OCI-LY1 (cell line): ENCODE data around the gene STRBP.
"Not testable (repeated sequence)": the region's sequence is repeated elsewhere in the genome, so short reads cannot be mapped to it uniquely, and the experiment has no call there.

Experiments
- H2AFZ ChIP-seq: fragments of 200-600 bp; sonication (generic), shearing (Covaris generic); 2 replicates; pipeline ENCODE4 v1.6.0; 2014; ENCODE audit warnings: antibody characterized with exemption, mild to moderate bottlenecking, low read length
- H3F3A ChIP-seq: fragments of 200-600 bp; sonication (generic), shearing (Covaris generic); 2 replicates; pipeline ENCODE4 v1.6.0; 2014; ENCODE audit warnings: mild to moderate bottlenecking, antibody characterized with exemption, low read length, moderate library complexity; ENCODE audit not compliant: insufficient read depth
- H3K27ac ChIP-seq: fragments of 200-600 bp; sonication (generic); 2 replicates; pipeline ENCODE4 v1.5.1; 2014; ENCODE audit warnings: low read length, mixed run types, mild to moderate bottlenecking, low read depth; ENCODE audit not compliant: poor library complexity, severe bottlenecking
- H3K27me3 ChIP-seq: fragments of 200-600 bp; sonication (generic); 2 replicates; pipeline ENCODE4 v1.6.0; 2014; ENCODE audit warnings: antibody characterized with exemption, mild to moderate bottlenecking, low read length, moderate library complexity; ENCODE audit not compliant: insufficient read depth
- H3K36me3 ChIP-seq: fragments of 200-600 bp; sonication (generic); 2 replicates; pipeline ENCODE4 v1.6.1; 2014; ENCODE audit warnings: mild to moderate bottlenecking, antibody characterized with exemption, low read length, moderate library complexity, mixed read lengths; ENCODE audit not compliant: insufficient read depth
- H3K4me1 ChIP-seq: fragments of 200-600 bp; sonication (generic); 2 replicates; pipeline ENCODE4 v1.5.1; 2014; ENCODE audit warnings: mild to moderate bottlenecking, low read length, moderate library complexity; ENCODE audit not compliant: insufficient read depth, severe bottlenecking
- H3K4me2 ChIP-seq: fragments of 200-600 bp; sonication (generic), shearing (Covaris generic); 2 replicates; pipeline ENCODE4 v1.6.1; 2014; ENCODE audit warnings: low read length
- H3K4me3 ChIP-seq: fragments of 200-600 bp; sonication (generic); 2 replicates; pipeline ENCODE4 v1.5.1; 2014; ENCODE audit warnings: low read length, low read depth, mild to moderate bottlenecking, mixed read lengths; ENCODE audit not compliant: poor library complexity, severe bottlenecking
- H3K79me2 ChIP-seq: fragments of 200-600 bp; shearing (Covaris generic); 2 replicates; pipeline ENCODE4 v1.6.1; 2016; ENCODE audit warnings: mixed run types, low read length, mixed read lengths; ENCODE audit not compliant: insufficient read depth
- H3K9ac ChIP-seq: fragments of 200-600 bp; sonication (generic), shearing (Covaris generic); 2 replicates; pipeline ENCODE4 v1.6.1; 2014; ENCODE audit warnings: mild to moderate bottlenecking, low read length, mixed read lengths
- H3K9me2 ChIP-seq: fragments of 200-600 bp; sonication (generic), shearing (Covaris generic); 2 replicates; pipeline ENCODE4 v1.6.1; 2014; ENCODE audit warnings: low read depth, mild to moderate bottlenecking, low read length, mixed read lengths
- H3K9me3 ChIP-seq: fragments of 200-600 bp; shearing (Covaris generic); 2 replicates; pipeline ENCODE4 v1.6.1; 2014; ENCODE audit warnings: low read length, mixed read lengths
- H4K20me1 ChIP-seq: fragments of 200-600 bp; sonication (generic), shearing (Covaris generic); 2 replicates; pipeline ENCODE4 v1.6.0; 2016; ENCODE audit warnings: mild to moderate bottlenecking, low read length; ENCODE audit not compliant: insufficient read depth
- EZH2 ChIP-seq: fragments of 200-600 bp; sonication (generic), shearing (Covaris generic); IDR thresholded peaks from 2 replicates; pipeline ENCODE4 v1.8.0; 2017; ENCODE audit warnings: borderline replicate concordance, mixed run types, mild to moderate bottlenecking, antibody characterized with exemption, low read length, moderate library complexity, mixed read lengths
- TF ChIP-seq, protein P1 (sequence below): fragments of 200-600 bp; sonication (generic), shearing (Covaris generic); IDR thresholded peaks from 2 replicates; pipeline ENCODE4 v1.5.1; 2017; ENCODE audit warnings: mild to moderate bottlenecking, antibody characterized with exemption, low read length, moderate library complexity, mixed read lengths

STRBP gene

DNA sequence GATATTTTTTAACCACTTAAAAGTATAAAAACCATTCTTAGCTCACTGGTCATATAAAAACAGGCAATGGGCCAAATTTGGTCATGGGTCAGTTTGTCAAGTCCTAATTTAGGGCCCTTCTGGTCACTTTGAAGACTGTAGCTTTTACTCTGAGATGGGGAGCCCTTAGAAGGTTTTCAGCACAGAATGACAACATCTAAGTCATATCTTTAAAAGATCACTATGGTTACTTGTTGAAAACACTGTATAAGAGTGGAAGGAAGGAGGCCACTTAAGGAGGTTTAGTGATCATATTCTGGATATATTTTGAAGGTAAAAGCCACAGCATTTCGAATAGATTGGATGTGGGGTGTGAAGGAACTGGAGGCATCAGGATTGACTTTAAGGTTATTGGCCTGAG, 76.7 kb downstream of the STRBP start:
- no peaks in the 10 kb centered on the region for H3F3A ChIP-seq
- H2AFZ ChIP-seq = no peak overlapping the region
- no peak overlapping the region for H3K4me2 ChIP-seq
- no peaks in the 10 kb centered on the region for H3K27me3 ChIP-seq
- H3K36me3 ChIP-seq = peaks cover 22% of the 10 kb centered on the region
- no peaks in the 10 kb centered on the region for H3K9me3 ChIP-seq
- TF ChIP-seq, protein P1, sequence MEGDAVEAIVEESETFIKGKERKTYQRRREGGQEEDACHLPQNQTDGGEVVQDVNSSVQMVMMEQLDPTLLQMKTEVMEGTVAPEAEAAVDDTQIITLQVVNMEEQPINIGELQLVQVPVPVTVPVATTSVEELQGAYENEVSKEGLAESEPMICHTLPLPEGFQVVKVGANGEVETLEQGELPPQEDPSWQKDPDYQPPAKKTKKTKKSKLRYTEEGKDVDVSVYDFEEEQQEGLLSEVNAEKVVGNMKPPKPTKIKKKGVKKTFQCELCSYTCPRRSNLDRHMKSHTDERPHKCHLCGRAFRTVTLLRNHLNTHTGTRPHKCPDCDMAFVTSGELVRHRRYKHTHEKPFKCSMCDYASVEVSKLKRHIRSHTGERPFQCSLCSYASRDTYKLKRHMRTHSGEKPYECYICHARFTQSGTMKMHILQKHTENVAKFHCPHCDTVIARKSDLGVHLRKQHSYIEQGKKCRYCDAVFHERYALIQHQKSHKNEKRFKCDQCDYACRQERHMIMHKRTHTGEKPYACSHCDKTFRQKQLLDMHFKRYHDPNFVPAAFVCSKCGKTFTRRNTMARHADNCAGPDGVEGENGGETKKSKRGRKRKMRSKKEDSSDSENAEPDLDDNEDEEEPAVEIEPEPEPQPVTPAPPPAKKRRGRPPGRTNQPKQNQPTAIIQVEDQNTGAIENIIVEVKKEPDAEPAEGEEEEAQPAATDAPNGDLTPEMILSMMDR = no peak
- TF ChIP-seq EZH2 = no peak
- peaks cover 8% of the 10 kb centered on the region for H3K4me1 ChIP-seq
- H3K4me3 ChIP-seq = no peak overlapping the region
- no peaks in the 10 kb centered on the region for H3K9me2 ChIP-seq
- peak overlapping the region; percentile 23 for H3K27ac ChIP-seq
- peaks cover 86% of the 10 kb centered on the region for H3K79me2 ChIP-seq
- H4K20me1 ChIP-seq = no peaks in the 10 kb centered on the region
- H3K9ac ChIP-seq = no peak overlapping the region

DNA sequence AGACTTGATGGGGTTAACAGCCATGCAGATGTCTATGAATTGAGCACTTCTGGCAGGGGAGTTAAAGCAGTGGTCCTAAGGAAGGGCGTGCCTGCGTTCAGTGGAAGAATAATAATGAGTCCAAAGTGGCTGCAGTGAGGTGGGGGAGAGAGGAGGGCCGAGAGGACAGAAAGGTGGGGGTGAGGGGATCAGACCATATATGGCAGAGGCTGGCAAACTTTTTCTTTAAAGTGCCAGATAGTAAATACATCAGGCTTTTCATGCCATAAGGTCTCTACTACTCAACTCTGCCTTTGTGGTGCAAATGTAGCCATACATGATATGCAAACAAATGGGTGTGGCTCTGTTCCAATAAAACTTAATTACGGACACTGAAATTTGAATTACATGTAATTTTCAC, 77.1 kb downstream of the STRBP start:
- H3K79me2 ChIP-seq = peaks cover 87% of the 10 kb centered on the region
- peaks cover 11% of the 10 kb centered on the region for H3K4me1 ChIP-seq
- no peak for TF ChIP-seq EZH2
- TF ChIP-seq, protein P1 = no peak
- H3K9me2 ChIP-seq = no peaks in the 10 kb centered on the region
- no peaks in the 10 kb centered on the region for H3K9me3 ChIP-seq
- H3K36me3 ChIP-seq = peaks cover 22% of the 10 kb centered on the region
- H2AFZ ChIP-seq = no peak overlapping the region
- H3K27me3 ChIP-seq = no peaks in the 10 kb centered on the region
- no peak overlapping the region for H3K27ac ChIP-seq
- no peak overlapping the region for H3K9ac ChIP-seq
- H3K4me2 ChIP-seq = no peak overlapping the region
- H3F3A ChIP-seq = no peaks in the 10 kb centered on the region
- H4K20me1 ChIP-seq = no peaks in the 10 kb centered on the region
- H3K4me3 ChIP-seq = no peak overlapping the region

DNA sequence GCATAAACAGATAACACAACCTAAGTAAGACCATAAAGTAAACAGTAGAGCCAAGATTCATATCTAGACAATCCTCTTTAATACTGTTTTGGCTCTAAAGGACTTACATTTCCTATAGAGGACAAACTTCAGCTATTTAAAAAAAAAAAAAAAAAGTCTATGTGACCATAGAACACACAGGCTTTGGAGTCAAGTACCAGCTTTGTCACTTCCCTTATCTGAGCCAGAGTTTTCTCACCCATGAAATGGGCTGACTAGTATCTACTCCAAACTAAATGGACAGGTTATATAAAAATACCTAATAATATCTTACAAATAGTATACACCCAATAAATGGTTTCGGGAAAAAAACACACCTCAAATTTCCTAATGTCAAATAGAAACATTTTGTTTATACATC, 81.3 kb downstream of the STRBP start:
- no peak overlapping the region for H2AFZ ChIP-seq
- peaks cover 28% of the 10 kb centered on the region for H3K4me1 ChIP-seq
- TF ChIP-seq EZH2 = no peak
- TF ChIP-seq, protein P1 = no peak
- H3F3A ChIP-seq = no peaks in the 10 kb centered on the region
- H3K9me3 ChIP-seq = no peaks in the 10 kb centered on the region
- no peak overlapping the region for H3K9ac ChIP-seq
- H3K4me3 ChIP-seq = no peak overlapping the region
- H3K9me2 ChIP-seq = no peaks in the 10 kb centered on the region
- H3K79me2 ChIP-seq = peaks cover 70% of the 10 kb centered on the region
- H3K4me2 ChIP-seq = no peak overlapping the region
- peaks cover 39% of the 10 kb centered on the region for H3K36me3 ChIP-seq
- no peaks in the 10 kb centered on the region for H4K20me1 ChIP-seq
- no peaks in the 10 kb centered on the region for H3K27me3 ChIP-seq
- peak overlapping the region; percentile 20 for H3K27ac ChIP-seq

DNA sequence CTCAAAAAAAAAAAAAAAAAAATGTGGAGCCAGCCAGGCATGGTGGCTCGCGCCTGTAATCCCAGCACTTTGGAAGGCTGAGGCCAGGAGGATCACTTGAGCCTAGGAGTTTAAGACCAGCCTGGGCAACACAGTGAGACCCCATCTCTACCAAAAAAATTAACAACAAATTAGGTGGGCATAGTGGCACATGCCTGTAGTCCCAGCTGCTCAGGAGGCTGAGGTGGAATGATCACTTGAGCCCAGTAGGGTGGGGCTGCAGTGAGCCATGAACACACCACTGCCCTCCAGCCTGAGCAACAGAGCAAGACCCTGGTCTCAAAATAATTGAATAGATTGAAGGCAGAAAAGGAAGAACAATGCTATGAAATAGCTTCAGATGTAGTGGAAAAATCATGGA, 82.4 kb downstream of the STRBP start:
- H3K4me3 ChIP-seq, H3K9ac ChIP-seq, H3K4me2 ChIP-seq, H2AFZ ChIP-seq, H3K27me3 ChIP-seq, H3K9me2 ChIP-seq, H3F3A ChIP-seq, H3K9me3 ChIP-seq, H4K20me1 ChIP-seq: not testable (repeated sequence)
- Histone ChIP-seq H3K27ac (peak overlapping the region; percentile 10), H3K4me1 (peaks cover 28% of the 10 kb centered on the region), H3K79me2 (peaks cover 59% of the 10 kb centered on the region), H3K36me3 (peaks cover 44% of the 10 kb centered on the region)
